ENCODE data around the gene PTPRD.

- TF ChIP-seq EZH2 (IDR thresholded peaks at IDR 0.05) (no peak), FOXP2 (optimal IDR thresholded peaks at IDR 0.05; ENCODE audit: control extremely low read depth, extremely low read length, insufficient read depth) (no peak), POLR2AphosphoS5 (IDR thresholded peaks at IDR 0.05; ENCODE audit: borderline replicate concordance, low read depth, low read length) (no peak)
These were observed 1732.7 kb downstream of the PTPRD start for GRCh38 chr9:8880060-8880459.
